ENCODE measurements around the gene CHMP1A. TPM values are rescaled to one million over a fixed set of nuclear protein-coding genes. Genes with fewer than 3 reads are reported as not detected.

CHMP1A gene
- total RNA-seq, 2 donors from 2014 or later: 75.8 to 128 TPM

GRCh38 chr16:89599451-89599858 lies 58.1 kb downstream of the CHMP1A start:
- no peak for TF ChIP-seq POLR2A (IDR thresholded peaks at IDR 0.05)
- no peak for TF ChIP-seq POLR2AphosphoS5 (IDR thresholded peaks at IDR 0.05)
- TF ChIP-seq, protein P1, sequence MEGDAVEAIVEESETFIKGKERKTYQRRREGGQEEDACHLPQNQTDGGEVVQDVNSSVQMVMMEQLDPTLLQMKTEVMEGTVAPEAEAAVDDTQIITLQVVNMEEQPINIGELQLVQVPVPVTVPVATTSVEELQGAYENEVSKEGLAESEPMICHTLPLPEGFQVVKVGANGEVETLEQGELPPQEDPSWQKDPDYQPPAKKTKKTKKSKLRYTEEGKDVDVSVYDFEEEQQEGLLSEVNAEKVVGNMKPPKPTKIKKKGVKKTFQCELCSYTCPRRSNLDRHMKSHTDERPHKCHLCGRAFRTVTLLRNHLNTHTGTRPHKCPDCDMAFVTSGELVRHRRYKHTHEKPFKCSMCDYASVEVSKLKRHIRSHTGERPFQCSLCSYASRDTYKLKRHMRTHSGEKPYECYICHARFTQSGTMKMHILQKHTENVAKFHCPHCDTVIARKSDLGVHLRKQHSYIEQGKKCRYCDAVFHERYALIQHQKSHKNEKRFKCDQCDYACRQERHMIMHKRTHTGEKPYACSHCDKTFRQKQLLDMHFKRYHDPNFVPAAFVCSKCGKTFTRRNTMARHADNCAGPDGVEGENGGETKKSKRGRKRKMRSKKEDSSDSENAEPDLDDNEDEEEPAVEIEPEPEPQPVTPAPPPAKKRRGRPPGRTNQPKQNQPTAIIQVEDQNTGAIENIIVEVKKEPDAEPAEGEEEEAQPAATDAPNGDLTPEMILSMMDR (IDR thresholded peaks at IDR 0.05): peak in 1 of 4 experiments; percentile 21
- H3K36me3 ChIP-seq: no peaks in the 10 kb centered on the region
- no peaks in the 10 kb centered on the region for H3K4me1 ChIP-seq (replicated peaks)
- H3K27ac ChIP-seq: no peak overlapping the region
- intact Hi-C loops (cut with DNase I): no loop called here
- 53% methylated on average over 8 of the region's 8 CpGs for WGBS
- no peaks in the 10 kb centered on the region for H3K27me3 ChIP-seq (replicated peaks; ENCODE audit: insufficient read depth)
- H3K4me3 ChIP-seq: no peak overlapping the region
- H3K9me3 ChIP-seq: no peaks in the 10 kb centered on the region
- no peak for DNase-seq (ENCODE audit: low spot score)

GRCh38 chr16:89598199-89598598 lies 59.3 kb downstream of the CHMP1A start:
- intact Hi-C loops (cut with DNase I): no loop called here

DNA sequence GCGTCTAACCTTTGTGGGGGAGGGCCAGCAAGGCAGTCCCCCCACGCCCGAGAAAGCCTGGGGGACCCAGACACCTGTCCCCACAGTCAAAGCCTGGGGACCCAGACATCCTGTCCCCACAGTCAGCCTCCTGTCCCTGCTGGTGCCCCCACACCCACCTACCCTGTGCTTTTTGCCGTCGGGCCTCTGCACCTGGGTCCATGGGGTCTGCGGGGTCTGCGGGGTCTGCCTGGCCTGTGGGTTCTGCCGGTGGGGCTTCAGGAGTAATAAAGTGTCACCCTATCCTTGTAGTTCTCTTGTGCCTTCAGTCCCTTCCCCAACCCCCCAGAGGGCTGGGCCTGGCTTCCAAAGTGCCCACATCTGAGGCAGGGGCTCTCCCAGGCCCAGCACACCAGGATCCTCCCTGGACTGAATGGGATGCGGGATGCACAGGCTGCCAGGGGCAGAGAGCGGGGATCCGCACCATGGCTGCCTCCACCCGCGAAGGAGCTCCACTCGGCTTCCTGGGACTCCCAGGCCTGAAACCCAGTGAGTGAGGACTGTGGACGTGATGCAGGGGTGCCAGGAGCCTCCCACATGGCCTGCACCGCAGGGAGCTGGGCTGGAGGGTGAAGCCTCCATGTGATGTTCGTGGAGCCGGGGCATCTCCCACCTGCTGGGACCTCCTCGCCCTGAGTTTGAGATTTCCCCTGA lies 60.4 kb downstream of the CHMP1A start:
- 86% methylated on average over 18 of the region's 19 CpGs for WGBS
- DNase-seq (ENCODE audit: low spot score): no peak
- no peaks in the 10 kb centered on the region for H3K4me1 ChIP-seq (replicated peaks)
- no peak overlapping the region for H3K27ac ChIP-seq
- H3K27me3 ChIP-seq (replicated peaks; ENCODE audit: insufficient read depth): no peaks in the 10 kb centered on the region
- intact Hi-C loops (cut with DNase I): no loop called here
- H3K9me3 ChIP-seq: no peaks in the 10 kb centered on the region
- no peaks in the 10 kb centered on the region for H3K36me3 ChIP-seq
- no peak overlapping the region for H3K4me3 ChIP-seq
- TF ChIP-seq, protein P1 (IDR thresholded peaks at IDR 0.05): no peak
- no peak for TF ChIP-seq POLR2A (IDR thresholded peaks at IDR 0.05)
- TF ChIP-seq POLR2AphosphoS5 (IDR thresholded peaks at IDR 0.05): no peak

More at GRCh38 chr16:89598199-89598598, 59.3 kb downstream of the CHMP1A start:
- H3K4me1 ChIP-seq (replicated peaks): no peaks in the 10 kb centered on the region
- no peak overlapping the region for H3K4me3 ChIP-seq
- 59% methylated on average over 13 of the region's 14 CpGs for WGBS
- TF ChIP-seq, protein P1 (IDR thresholded peaks at IDR 0.05): no peak
- H3K36me3 ChIP-seq: no peaks in the 10 kb centered on the region
- H3K9me3 ChIP-seq: no peaks in the 10 kb centered on the region
- no peaks in the 10 kb centered on the region for H3K27me3 ChIP-seq (replicated peaks; ENCODE audit: insufficient read depth)
- no peak overlapping the region for H3K27ac ChIP-seq
- no peak for DNase-seq (ENCODE audit: low spot score)

GRCh38 chr16:89596061-89596689 lies 61.3 kb downstream of the CHMP1A start:
- Histone ChIP-seq H3K4me3 (no peak overlapping the region), H3K9me3 (no peaks in the 10 kb centered on the region), H3K27me3 (replicated peaks; ENCODE audit: insufficient read depth) (no peaks in the 10 kb centered on the region), H3K4me1 (replicated peaks) (no peaks in the 10 kb centered on the region), H3K27ac (no peak overlapping the region), H3K36me3 (no peaks in the 10 kb centered on the region)
- intact Hi-C loops (cut with DNase I): no loop called here
- WGBS: 90% methylated on average over 24 of the region's 25 CpGs
- TF ChIP-seq POLR2A (IDR thresholded peaks at IDR 0.05) (no peak), POLR2AphosphoS5 (IDR thresholded peaks at IDR 0.05) (no peak)
- TF ChIP-seq, protein P1 (IDR thresholded peaks at IDR 0.05): no peak
- DNase-seq (ENCODE audit: low spot score): no peak

Data from prostate gland (tissue), 2 donors.